CD4-positive, alpha-beta T cell treated with Interleukin-17A for 1 hour (primary cell): ENCODE measurements around the gene GRK2.

Source experiments
- DNase-seq: peaks from one replicate; pipeline ENCODE4 v3.0.0-alpha.2; 2020

Gene GRK2

DNA sequence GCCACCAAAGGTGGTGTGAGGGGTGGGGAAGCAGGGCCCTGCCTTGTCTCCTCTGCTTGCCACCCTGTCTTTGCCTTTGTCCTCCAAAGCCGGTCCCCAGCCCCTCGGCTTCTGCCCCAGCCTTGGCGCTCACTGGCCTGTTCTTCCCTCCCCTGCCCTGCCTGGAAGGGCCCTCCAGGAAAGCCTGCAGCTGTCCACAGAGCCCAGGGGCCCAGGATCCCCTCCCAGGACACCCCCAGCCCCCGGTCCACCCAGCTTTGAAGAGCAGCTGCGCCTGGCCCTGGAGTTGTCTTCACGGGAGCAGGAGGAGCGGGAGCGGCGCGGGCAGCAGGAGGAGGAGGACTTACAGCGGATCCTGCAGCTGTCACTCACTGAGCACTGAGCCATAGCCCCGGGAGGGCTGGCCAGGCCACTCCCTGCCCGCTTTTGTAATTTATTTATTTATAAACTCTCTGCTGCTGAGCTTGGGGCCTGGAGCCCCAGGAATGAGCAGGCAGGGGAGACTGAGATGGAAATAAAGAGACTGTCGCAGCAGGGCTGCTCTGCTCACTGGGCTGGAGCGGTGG is 35.8 kb downstream of the GRK2 start:
- DNase-seq: no peak

DNA sequence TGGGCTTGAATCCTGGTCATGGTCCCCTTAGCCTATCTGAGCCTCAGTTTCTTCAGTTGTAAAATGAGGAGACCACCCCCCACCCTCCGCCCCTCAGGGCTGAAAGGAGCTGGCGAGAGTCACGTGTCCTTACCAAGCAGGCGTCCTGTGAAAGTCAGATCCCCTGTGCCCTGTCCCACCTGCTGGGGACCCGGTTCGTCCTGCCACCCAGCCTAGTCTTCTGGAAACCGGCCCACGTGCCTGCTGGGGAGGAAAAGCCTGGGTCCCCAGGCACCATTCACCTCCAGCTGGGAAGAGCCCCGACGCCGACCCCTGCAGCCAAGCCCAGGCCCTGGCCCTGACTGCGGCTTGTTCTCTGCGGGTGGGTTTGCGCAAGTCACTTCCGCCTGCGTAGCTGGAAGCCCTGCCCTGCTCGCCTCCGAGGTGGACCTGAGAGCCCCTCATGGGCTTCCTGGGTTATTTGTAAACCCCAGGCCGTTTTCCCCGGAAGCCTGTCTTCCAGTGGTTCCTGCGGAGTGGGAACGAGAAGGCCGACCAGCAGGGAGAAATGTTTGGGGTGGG is 36.4 kb downstream of the GRK2 start:
- DNase-seq: peak; percentile 16

DNA sequence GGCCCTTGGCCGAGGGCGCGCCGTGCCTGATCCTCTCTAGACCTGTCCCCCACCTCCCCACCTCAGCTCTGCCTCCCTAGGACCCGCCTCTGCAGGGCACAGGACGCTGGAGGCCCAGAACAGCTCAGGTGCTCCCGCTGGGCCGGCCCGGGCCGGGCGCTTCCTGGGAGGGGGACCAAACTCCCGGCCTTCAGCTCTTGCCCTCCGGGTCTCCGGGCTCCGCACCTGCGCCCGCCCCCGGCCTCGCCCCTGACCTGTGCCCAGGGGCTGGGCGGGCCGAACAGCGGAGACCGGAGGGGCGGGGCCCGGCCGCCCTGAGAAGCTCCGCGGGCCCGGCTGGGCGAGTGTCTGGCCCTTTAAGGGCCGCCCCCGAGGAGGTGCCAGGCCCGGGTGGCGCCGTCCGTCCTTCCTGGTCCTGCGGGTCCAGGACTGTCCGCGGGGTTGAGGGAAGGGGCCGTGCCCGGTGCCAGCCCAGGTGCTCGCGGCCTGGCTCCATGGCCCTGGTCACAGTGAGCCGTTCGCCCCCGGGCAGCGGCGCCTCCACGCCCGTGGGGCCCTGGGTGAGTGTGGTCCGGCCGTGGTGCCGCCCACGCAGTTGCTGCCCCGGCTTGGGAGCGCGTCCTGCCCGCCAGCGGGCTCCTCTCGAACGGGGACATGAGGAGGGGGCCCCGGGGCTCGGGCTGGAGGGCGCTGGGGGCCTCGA is 37.0 kb downstream of the GRK2 start, which contains the start of gene SSH3:
SSH3 (plus strand) TSS at position 399 of the 703 bp plus-strand sequence; CDS start at position 495, 96 bp downstream.
- peak; percentile 35 for DNase-seq

DNA sequence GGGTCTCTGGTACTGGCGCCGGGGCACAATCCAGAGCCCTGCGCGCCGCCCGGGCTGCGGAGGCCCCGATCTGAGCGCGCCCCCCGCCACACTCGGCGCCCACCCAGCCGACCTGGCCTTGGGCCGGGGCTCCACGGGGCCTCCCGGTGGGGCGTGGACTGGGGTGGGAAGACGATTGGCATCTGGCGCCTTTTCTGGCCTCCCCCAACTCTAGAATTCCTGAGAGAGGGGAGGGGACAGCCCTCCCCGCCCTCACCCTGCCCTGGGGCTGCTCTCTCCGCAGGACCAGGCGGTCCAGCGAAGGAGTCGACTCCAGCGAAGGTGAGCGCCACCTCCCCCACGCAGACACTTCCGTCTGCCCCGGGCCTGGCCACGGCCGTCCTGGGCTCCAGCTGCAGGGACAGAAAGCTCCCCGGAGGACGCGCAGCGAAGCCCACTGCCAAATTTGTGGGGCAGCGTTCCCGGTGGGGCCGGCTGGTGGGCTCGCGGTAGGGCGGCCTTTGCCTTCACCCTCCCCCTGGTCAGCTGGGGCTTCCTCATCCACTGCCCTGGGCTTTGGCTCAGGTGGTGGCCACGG is 37.6 kb downstream of the GRK2 start:
- peak; percentile 24 for DNase-seq

DNA sequence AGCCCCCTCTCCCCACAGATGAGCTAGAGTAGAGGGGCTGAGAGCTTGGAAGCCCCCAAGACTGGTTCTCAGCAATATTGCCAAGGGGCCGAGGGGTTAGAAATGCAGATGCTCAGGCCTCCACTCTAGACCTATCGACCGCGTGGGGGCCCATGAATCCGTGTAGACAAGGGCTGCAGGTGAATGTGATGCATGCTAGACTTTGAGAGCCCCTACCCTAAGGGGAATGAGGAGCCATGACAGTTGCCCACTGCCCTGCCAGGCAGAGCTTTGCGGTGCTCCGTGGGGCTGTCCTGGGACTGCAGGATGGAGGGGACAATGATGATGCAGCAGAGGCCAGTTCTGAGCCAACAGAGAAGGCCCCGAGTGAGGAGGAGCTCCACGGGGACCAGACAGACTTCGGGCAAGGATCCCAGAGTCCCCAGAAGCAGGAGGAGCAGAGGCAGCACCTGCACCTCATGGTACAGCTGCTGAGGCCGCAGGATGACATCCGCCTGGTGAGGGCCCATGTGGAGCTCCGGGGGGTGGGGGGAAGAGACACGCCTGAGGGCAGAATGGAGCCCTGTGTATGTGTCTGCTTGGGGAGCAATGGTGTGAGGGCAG is 38.3 kb downstream of the GRK2 start:
- no peak for DNase-seq

DNA sequence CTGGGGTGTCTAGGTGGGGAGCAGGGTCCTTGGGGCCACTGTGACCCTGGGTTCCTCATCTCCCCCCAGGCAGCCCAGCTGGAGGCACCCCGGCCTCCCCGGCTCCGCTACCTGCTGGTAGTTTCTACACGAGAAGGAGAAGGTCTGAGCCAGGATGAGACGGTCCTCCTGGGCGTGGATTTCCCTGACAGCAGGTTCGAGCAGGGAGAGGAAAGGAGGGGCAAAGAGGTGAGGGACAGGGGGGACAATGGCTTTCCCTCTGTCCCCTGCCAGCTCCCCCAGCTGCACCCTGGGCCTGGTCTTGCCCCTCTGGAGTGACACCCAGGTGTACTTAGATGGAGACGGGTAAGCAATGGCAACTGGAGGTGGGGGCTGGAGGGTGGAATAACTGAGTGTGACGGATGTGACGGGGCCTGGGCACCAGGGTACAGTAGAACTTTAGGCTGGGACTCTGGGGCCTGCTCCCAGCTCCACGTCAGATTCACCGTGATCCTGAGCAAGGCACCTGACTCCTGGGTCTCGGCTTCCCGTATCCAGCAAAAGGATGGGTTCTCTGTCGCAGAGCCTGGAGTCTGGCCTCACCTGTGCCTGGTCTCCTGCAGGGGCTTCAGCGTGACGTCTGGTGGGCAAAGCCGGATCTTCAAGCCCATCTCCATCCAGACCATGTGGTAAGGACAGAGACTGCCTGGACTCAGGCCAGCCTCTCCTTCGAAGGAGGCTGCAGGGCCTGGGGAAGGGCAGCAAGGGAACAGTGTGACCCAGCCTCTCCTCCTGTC is 40.7 kb downstream of the GRK2 start:
- no peak for DNase-seq

DNA sequence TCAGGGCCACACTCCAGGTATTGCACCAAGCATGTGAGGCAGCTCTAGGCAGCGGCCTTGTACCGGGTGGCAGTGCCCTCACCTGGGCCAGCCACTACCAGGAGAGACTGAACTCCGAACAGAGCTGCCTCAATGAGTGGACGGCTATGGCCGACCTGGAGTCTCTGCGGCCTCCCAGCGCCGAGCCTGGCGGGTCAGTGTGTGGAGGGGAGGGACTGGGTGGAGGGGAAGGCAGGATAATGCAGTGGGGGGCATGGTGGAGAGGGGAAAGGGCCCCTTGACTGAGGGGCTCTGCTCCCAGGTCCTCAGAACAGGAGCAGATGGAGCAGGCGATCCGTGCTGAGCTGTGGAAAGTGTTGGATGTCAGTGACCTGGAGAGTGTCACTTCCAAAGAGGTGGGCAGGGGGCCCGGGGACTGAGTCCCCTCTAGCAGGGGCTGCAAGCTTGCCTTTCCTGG is 41.3 kb downstream of the GRK2 start:
- DNase-seq: no peak

DNA sequence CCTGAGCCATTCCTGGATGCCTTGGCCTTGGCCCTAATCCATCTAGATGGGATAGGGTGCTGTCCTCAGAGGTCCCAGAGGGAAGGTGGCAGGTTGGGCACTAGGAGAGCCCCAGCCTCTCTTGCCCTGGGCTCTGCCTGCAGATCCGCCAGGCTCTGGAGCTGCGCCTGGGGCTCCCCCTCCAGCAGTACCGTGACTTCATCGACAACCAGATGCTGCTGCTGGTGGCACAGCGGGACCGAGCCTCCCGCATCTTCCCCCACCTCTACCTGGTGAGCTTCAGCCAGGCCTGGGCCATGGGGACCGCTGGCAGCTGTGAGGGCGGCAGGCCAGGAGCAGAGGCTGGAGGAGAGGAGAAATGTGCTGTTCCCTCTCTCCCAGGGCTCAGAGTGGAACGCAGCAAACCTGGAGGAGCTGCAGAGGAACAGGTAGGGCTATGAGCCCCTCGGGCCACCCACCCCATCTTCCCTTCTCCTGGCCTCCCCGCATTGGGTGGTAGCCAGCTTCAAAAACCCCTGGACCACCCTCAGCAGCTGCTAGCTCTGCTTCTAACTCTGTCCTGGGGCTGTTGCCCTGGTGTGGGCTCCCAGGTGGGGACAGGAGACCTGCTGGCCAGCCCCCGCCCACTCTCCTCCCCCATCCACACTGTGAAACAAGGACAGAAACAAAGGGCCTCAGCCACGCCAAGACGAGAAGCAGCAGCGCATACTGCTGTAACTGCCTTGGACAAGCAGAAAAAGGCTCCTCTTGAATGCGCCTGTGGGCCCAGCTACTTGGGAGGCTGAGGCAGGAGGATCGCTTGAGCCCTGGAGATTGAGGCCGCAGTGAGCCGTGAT is 42.0 kb downstream of the GRK2 start:
- no peak for DNase-seq

DNA sequence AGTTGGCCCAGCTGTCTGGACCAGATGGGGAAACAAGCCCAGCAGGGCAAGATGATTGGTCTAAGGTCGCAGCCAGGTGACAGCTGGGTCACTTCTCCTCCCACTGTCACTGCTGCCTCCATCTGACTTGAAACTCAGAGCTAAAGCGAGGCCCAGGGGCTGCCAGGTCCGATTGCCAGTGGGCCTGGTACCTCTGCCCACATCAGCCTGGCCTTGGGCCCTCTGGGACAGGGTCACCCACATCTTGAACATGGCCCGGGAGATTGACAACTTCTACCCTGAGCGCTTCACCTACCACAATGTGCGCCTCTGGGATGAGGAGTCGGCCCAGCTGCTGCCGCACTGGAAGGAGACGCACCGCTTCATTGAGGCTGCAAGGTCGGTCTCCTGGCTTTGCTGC is 42.9 kb downstream of the GRK2 start:
- no peak for DNase-seq

DNA sequence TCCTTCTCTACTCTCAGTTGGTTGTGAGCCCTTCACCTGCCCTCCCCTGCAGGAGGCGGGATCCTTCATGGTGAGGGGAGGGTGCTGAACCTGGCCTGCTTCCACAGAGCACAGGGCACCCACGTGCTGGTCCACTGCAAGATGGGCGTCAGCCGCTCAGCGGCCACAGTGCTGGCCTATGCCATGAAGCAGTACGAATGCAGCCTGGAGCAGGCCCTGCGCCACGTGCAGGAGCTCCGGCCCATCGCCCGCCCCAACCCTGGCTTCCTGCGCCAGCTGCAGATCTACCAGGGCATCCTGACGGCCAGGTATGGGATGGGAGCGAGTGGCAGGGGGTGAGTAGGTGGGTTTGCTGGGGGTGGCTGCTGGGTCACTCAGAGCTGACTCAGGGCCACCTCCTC is 43.4 kb downstream of the GRK2 start:
- no peak for DNase-seq

DNA sequence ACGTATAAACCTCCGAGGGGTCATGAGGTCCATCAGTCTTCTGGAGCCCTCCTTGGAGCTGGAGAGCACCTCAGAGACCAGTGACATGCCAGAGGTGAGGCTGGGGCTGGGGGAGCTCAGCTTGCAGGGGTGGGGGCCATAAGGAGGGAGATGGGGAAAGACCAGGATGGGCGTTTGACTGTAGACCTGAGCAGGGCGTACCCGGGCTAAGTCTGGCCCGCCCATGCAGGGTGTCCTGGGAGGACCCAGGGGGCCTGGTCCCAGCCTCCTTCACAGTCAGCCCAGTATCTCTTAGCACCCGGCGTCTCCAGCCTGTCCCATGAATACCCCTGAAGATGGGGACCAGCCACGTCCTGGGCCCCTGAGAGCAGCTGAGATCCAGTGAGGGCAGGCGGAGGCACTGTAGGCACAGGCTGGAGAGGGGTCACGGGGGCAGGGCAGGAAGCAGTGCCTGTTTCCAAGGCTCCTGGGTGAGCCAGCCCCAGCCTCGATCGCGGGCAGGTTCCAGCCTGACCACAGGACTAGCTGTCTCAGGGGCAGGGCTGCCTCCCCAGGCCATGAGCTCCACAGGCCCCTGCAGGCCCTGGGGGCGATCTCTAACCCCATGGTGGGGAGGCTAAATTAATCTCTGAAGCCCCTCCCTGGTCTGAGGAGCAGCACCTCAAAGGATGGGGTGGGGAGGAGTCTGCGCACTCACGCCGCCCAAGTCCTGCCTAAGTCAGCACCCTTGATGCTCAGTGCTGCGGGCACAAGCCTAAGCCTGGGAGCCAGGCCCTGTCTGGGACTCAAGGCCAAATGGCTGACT is 44.2 kb downstream of the GRK2 start:
- no peak for DNase-seq

DNA sequence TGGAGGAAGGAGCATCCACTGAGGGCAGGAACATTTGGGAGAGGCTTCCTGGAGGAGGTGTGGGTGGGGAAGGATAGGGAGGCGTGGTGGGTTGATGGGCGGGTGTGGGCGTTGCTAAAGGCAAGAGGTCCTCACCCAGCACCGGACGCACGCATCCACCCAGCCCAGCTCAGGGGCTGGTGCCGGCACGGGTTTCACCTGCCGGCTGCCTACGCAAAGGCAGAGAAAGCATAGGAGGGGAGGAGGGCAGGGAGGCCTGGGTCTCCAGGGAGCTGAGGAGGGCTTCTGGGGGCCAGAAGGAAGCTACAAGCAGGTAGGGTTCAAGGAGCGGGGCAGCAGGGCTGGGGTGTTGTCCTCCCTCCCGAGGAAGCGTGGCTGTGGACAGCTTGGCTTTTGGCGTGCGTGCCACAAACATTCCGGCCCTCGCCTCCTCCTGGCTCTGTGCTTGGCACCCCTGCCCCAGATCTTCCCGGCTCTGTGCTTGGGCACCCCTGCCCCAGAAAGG is 44.8 kb downstream of the GRK2 start:
- no peak for DNase-seq

DNA sequence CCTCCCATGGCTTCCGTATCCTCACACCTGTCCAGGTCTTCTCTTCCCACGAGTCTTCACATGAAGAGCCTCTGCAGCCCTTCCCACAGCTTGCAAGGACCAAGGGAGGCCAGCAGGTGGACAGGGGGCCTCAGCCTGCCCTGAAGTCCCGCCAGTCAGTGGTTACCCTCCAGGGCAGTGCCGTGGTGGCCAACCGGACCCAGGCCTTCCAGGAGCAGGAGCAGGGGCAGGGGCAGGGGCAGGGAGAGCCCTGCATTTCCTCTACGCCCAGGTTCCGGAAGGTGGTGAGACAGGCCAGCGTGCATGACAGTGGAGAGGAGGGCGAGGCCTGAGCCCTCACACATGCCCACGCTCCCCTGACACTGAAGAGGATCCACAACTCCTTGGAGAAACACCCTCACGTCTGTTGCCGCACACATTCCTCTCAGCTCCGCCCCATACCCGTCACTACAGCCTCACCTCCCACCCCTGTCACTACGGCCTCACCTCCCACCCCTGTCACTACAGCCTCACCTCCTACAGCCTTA is 45.3 kb downstream of the GRK2 start:
- DNase-seq: peak; percentile 43

DNA sequence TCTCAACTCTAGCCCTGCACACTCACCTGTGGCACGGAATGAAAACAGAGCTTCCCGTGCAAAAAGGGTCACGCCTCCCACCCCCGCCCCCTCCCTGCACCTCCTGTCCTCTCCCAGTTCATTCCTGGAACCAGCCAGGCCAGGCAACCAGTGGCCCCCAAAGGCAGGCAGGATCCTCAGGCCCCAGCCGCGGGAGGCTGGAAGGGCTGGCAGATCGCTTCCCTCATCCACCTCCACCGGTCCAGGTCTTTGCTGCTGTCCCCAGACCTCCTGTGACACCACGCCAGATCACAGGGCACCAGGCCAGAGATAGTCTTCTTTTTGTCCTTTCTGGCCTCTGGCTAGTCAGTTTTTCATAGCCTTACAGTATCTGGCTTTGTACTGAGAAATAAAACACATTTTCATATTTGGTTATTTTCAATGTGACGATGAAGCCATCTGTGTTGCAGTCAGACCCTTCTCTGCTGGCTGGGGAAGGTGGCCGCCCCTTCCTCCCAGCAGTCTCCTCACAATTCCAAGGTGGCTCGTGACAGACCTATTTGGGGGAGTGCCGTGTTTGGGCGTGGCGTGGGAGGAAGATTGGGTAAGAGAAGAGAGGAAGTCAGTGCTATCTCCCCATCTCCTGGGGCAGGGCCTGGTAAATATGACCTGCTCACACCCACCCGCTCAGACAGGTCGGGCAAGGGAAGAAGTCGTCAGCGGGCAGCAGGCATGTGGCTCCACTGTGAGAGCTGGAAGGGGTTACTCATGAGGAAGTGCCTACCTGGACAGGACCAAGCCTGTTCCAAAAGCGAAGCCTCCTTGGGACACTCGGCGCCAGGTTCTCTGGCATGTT is 46.1 kb downstream of the GRK2 start:
- DNase-seq: peak; percentile 64

DNA sequence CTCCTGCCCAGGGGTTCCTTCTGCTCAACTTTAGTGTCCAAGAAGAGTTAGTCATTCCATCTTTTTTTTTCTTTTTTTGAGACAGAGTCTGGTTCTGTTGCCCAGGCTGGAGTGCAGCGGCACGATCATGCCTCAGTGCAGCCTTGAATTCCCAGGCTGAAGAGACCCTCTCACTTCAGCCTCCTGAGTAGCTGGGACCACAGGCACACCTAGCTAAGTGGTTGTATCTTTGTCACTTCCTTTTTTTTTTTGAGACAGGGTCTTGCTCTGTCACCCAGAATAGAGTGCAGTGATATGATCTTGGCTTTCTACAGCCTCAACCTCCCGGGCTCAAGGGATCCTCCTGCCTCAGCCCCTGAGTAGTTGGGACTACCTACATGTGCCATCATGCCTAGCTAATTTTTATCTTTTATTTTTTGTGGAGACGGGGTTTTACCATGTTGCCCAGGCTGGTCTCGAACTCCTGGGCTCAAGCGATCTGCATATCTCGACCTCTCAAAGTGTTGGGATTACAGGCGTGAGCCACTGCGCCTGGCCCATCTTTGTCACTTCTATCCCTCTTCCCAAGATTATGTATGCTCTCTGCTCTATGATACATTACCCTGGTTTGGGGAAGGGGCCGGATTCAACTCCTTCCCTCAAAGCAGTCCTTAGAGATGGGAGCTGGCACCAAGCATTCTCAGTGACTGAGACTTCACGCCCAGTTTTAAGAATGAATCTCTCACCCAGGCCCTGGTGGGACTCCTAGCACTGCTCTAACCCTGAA is 47.0 kb downstream of the GRK2 start:
- DNase-seq: no peak

DNA sequence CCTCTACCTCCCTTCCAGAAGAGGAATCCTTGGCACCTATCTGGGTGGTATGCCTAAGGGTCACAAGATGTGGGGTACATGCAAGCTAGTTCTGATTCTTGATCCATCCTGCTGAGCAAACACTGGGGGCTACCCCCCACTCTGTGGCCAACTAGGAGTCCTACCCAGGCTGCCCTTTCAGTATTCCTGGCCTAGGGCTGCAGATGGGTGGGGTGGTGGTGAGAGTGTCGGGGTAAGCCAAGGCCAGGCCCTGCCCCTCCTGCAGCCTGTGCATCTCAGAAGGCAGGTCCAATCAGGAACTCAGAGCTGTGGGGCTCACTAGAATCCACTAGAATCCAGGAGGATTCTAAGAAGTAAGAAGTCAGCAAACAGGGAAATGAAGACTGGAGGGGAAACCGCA is 47.9 kb downstream of the GRK2 start:
- DNase-seq: no peak

DNA sequence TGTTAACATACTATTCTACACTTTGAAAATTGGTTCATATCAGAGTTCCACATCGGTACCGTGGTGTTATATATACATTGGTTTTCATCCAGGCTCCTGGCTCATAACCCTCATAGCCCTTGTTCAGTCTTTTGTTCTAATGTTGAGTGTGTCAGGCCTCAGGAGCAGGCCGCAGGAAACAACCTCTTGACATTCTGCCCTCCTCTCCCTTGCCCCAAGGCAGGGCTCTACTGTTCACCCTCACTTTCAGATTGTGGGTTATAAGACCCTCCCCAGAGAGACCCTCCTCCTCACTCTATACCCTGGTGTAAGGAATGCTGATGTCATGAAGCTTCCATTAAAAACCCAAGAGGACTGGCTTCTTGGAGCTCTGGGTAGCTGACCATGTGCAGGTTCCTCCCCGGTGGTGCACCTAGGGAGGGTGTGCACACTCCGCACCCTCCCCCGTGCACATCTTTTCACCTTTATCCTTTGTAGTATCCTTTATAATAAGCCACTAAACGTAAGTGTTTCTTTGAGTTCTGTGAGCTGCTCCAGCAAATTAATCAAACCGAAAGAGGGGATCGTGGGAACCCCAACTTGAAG is 49.1 kb downstream of the GRK2 start:
- DNase-seq: no peak

DNA sequence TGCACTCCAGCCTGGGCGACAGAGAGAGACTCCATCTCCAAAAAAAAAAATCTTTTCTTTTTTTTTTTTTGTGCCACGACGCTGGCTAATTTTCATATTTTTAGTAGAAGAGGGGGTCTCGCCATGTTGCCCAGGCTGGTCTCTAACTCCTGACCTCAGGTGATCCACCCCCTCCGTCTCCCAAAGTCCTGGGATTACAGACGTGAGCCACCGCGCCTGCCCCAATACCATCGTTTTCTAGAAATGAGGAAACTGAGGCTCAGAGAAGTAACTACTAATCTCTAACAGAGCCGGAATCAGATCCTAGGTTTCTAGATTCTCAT is 50.6 kb downstream of the GRK2 start:
- no peak for DNase-seq
